IPS-NIHi7 (cell line): ENCODE results near the gene IGSF3.
A peak's percentile ranks its signal among the peaks of the same experiment; 100 is the strongest.
"Not testable (repeated sequence)": the region's sequence is repeated elsewhere in the genome, so short reads cannot be mapped to it uniquely, and the experiment has no call there.

Source experiments
- DNase-seq: peaks from one replicate; pipeline ENCODE4 v3.0.0; 2012; ENCODE audit warnings: mixed read lengths; ENCODE audit errors: extremely low spot score

The IGSF3 gene

DNA sequence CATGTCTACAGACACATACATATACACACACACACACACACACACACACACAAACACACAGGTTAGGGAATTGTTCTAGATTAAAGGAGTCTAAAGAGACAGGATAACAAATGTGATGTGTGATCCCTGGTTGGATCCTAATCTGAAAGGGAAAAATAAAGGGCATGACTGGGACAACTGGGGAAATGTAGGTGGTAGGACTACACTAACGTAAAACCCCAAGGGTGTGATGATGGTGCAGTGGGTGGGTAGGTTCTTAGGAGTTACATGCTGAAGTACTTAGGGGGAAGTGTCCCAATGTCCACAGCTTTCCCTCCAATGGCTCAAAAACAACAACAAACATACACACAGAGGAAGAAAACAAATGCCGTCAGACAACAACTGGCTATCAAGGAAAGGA is 68.2 kb downstream of the IGSF3 start:
- DNase-seq = not testable (repeated sequence)

DNA sequence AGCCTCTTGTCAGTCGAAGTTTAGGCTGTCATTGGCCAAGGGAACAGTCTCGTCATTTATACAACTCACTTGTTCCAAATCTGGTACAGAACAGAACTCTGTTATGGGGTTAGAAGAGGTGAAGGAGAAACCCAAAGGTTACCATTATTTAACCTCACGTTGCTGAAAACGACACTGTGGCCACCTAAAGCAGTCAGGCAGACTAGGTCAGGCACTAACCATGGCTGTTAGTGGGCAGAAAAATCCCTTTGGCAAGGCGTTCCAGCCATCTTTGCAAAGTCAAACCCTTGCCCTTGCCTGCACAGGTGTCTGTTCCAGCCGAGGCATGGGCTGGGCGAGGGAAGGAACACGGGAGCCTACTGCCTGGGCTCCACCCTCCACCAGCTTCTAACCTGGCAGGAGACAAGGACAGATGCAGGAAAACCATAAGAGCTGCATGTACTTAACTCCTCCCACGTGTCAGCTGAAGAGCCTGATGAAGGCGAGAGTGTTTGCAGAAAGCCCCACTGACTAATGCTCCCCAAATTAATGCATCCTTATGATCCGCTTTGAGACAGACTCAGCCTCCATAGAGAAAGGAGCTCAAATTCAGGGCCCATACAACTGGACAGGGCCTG is 69.0 kb downstream of the IGSF3 start:
- DNase-seq = not testable (repeated sequence)

DNA sequence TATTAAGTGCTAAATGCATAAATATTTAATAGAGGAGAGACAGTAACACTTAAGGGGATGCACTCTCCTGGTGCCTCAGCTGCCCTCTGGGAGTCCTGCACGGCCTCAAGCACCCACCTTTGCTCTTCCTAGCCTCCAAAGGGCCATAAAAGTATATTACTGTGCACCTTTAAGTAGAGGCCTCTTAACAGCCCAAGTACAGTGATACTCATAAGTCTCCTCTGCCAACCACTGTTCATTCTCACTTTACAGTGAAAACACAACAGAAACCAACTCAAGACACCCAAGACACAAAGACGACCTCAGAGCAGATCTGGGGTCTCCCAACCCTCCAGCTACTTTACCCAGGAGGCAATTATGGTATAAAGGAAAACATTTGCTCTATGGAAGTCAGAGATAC is 70.1 kb downstream of the IGSF3 start:
- DNase-seq = not testable (repeated sequence)

DNA sequence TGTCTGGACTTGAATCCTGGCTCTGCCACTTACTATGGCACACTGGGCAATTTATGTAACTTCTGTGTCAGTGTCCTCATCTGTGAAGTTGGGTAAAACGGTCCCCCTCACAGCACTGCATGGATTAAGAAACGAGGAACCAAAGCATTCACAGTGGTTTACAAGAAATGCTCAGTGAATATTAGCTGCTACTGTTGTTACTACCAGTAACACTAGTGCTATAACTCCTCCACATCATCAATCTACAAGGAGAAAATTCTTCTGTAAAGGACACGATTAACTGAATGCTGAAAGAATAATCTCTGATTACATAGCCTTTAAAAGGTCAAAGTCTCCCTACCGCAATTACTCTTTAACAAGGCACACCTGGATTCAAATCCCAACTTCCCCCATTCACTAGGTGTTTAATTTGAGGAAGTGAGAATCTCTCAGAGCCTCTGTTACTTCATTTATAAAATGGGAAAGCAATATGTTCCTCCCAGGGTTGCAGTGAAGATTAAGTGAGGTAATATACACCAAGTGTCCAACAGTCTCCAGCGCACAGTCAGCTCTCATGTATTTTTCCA is 70.7 kb downstream of the IGSF3 start:
- not testable (repeated sequence) for DNase-seq

DNA sequence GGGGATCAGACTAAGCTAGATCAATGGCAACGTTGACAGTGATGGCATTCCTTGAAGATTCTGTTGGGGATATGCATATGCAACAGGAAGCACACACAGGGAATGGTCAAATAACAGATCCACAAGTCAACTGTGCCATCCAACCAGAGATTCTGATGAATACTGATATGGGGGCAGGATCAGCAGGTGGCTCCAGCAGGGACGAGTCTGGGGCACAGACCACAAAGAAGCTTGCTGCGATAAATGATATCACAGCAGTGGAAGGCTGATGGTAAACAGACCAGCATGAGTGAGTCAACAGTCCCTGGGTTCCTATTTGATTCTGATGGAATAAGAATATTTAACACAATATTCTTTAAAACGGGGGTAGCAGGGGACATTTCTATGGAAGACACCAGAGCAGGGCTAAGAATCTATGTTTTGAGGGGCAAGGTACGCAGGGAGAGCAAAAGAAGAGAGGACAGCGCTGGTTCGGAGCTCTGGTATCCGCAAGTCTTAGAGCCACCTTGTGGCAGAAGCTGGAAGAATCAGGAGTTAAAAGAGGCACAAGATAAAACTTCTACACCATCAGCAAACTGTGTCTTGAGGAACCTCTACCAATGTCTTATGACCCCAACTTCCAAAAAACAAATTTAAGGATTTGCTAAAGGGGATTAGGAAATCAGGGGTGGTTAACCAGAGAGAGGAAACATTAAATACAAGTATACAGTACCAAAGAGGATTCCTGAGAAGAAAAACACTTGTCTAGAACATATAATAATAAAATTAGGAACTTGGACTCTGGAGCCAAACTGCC is 71.4 kb downstream of the IGSF3 start:
- peak; percentile 45 for DNase-seq

DNA sequence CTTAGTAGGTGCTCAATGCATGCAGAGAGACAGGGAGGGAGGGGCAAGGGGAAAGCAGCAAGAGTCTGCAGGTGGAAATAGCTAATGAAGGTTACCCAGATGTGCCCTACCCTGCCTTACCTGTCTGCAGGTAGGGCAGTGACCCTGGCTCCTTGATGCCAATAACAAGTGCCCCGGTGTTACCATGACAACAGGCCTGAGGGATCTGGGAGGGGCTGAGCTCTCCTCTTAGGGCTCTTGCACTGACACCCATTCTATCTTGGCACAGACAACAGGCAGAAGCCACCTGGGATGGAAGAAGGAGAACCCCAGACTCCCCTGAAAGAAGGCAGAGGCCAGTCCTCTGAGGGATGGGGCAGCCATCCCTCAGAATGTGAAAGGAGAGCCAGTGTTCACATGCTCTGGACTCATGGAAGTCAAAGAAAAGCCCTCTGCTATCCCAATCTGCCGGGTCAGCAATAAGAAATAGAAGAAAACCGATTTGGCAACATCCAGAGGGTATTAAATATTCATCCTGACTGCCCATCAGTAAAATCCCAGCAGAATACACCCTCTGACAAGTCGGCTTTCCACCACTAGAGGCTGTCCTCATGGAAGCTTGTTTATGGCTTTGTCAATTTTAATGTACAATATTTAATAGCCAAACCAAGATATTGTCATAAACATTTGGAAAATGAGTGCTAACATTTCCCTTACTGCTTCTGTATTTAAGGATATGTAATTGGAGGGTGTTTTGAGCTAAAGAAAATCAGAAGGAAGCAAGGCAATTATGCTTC is 72.3 kb downstream of the IGSF3 start:
- not testable (repeated sequence) for DNase-seq

DNA sequence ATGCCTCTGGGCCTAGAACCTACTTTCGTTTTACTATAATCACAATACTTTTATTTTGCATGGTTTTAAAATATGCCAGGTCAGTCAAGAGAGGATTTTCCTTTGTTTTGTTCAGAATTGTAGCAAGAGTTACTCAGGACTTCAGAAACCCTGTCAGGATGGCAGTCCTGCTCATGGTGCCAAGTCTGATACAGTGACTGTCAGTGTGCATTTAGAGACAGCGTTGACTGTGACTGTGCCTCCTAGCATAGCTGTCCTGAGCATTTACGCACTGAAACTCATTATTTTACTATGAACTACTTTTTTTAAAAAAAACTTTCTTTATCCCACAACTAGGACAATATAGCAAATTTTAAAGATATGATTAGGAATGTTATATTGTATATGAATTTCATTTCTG is 73.6 kb downstream of the IGSF3 start:
- not testable (repeated sequence) for DNase-seq

DNA sequence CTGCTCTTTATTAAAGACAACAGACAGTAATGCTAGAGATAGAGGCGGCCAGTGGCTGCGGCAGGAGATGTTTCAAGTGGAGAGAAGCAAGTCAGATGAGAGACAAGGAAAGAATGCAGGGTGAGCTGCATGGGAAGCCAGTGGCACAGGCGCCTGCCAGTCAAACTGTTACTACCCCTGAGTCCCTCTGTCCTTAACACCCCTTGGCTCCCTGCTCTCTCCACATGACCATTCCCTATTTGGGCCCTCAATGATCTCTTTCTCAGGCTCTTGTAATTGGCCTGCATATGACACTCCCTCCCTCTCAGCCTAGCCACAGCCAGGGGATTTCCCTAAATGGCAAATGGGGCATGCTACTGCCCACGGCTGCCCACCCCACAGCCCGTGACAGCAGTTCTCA is 74.1 kb downstream of the IGSF3 start:
- not testable (repeated sequence) for DNase-seq

DNA sequence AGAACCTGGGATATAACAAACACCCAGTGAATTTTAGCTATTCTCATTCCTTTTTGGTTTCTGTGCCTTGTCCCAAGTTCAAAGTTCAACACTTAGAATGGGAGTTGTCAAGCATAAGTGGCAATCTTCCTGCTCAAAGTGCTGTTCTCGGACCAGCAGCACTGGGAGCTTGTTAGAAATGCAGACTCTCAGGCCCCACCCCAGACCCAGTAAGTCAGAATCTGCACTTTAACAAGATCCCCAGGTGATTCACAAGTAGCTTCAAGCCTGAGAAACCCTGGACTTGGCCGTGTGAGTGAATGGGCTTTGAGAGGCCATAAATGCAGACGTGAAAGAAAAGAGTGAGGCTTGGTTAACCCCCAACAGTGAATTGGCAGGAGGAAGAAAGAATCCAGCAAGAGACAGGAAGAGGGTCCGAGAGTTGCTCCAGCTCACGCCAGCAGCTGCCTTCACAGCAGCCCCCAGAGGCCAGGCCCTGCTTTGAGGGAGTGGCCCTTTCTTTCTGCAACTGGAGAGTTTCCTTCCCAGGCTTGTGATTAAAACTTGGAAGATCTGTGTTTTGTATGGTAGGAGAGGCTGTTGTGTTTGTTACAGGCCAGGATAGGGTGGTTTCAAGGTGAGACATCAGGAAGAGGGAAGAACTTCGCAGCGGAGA is 75.5 kb downstream of the IGSF3 start:
- not testable (repeated sequence) for DNase-seq

DNA sequence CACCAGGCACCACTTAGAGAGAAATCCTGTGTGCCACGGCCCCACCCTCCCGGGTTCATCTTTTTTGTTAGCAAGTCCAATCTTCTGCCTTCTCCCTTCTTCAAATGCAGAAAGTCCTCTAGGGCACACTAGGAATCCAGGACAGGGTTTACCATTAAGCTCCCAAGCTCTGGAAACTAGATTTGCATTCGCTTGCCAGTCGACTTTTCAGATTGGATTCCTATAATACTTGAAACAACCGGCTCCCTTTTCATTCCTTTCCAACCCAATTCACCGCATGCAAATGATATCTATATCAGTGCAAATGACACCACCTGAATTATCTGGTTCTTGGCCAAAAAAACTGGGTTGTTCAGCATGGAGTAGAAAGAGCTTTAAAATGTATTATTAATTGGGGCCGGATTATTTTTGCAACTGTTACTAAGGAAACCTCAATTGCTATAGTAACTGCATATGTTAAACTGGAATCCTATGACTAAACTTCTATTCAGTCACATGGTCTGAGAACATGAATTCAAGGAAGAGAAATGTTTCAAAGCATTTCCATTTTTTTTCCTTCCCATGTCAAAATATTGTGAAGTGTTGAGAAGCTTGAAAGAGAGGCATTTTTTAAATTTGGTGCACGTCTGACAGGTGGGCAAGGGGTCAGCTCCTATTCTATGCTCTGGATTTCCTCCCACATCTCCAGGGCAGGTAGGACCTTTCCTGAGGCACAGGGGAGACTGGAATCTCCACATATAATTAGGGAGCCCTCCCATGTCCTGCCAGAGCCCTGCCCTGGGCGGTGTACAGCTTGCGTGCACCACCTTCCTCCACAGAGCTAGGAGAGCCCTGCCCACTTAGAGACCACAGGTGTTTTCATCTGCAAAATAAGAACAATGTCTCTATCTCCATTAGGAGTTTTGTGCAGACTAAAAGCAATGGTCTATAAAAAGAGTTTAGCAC is 76.3 kb downstream of the IGSF3 start:
- DNase-seq = not testable (repeated sequence)

DNA sequence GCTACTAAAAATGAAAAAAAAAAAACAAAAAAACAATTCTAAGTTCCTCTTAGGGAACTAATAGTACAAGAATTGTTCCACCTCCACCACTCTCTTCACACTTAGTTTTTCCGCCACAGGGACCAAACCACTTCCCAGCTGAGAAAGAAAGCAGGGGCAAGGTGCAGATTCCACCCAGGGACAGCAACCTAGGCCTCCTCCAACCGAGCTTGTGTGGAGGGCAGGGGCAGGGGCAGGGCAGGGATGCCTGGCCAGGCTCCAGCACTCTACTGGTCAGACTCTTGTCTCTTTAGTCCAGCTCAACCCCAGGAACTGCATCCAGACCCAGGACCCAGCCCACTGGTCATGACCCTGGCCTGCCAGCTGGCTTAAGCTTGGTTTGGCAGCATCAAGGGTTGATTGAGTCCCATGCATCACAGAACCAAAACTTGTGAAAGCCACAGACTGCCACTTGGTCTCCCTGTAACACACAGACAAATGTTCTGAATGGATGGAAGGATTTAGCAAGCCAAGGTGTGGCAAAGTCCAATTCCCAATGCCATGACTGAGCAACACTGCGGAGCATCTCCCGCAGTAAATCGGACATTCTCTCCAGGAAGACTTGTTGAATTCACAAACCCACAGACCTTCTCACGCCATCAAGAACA is 77.1 kb downstream of the IGSF3 start:
- DNase-seq = not testable (repeated sequence)

DNA sequence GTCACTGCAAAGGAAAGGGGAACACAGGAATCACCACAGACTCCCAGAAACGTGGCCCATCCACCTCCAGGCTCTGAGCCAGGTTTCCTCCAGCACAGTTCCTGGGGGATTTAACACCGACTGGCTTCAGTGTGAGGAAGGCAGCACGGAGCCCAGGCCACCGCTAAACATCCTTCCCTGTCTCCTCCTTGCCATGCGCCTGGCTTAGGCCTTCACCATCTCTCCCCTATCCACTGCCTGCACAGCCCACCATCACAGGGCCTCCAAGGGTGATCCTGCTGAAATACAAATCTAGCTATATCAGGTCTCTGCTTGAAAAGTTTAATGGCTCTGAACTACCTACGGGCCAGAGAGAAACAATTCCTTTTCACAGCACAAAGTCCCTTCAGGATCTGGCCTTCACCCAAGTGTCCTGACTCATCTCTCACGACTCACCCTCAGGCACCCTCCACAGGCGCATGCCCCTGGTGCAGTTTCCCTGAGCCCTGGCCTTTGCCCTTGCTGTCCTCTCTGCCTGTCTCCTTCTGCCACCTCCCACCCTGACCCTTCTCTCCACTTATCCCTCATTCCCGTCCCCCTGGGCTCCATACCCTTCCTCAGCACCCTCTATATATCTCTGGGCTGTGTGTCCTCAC is 78.3 kb downstream of the IGSF3 start:
- not testable (repeated sequence) for DNase-seq

DNA sequence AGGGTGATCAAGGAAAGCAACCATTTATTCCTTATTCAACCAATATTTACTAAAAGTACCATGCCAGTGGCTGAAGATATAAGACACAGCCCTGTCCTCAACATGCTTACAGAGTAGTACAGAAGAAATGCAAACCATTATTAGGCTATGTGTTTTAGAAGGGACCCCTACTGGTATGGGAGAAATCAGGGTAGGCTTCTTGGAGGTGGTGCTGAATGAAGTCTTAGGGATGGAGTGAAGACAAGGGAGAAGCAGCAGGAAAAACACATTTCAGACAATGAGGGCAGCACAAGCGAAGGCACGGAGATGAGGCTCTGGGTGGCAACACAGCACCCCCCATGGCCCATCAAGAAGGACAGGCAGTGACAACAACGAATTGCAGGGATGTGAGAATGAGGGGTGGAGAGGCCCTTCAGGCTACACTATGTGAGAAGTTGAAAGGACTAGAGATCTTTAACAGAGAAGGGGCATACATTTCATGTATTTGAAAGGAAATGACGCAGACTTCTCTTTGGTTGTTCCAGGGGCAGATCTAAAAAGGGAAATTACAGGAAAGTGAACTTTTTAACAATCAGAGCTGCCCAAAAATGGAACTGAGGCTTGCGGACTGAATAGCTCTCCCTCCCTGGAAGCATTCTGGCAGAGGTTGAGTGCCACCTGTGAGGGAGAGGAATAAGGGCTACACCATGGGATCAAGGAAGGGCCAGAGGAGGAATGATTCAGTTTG is 79.9 kb downstream of the IGSF3 start:
- no peak for DNase-seq

DNA sequence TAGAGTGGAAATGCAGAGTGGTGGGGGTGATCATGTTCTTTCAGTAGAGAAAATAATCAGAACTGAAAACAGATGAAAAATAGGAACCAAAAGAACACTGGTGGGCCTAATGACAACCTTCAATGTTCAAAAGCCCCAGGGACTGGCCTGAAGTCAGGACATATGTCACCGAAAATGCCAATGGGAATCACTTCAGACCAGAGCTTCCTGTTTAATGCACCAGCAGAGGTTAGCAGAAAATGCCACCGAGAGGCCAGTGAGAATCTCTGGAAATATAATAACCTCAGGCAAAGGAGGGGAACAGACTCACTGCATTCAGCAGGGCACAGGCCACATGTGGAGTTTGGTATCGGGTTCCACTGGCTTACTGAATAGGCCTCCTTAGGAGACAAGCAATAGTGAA is 80.8 kb downstream of the IGSF3 start:
- DNase-seq = no peak

DNA sequence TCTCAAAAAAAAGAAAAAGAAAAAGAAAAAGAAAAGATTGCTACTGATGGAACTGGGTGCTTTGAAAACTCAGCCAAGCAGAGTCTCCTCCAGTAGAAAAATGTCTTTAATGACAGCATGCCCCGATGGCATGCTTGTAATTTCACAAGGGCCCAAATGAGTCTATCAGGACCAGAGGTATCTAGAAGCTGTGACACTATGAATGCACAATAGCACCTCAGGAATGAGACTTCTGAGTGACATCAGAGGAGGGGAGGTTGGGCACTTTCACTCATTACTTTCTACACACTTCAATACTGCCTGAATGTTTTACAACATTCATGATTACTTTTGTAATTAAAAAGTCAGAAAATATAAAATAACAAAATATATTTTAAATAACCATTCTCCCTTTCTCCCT is 81.6 kb downstream of the IGSF3 start:
- DNase-seq = no peak

DNA sequence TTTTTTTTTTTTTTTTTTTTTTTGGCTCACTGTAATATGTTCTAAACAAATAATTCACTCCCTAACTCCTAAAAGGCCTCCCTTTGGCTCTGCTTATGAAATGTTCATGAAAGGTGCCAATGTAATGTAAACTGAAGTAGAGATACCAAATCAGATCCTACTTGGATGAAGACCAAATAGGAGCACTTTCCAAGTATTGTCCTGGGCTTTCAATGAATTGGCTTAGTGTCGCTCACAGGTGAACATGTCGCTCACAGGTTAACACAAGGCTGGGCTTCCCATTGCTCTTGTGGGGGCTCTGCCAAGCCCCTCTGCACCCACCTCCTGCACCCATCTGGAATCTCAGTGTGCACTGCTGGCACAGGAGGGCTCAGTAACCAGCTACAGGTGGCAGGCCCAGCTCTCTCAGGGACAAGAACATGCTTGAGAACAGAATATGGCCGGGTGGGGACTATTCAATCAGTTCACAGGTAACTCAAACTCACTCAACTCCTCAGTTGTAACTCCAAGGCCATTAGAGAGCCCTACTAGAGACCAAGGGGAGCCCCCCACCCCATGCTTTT is 86.1 kb downstream of the IGSF3 start:
- no peak for DNase-seq

DNA sequence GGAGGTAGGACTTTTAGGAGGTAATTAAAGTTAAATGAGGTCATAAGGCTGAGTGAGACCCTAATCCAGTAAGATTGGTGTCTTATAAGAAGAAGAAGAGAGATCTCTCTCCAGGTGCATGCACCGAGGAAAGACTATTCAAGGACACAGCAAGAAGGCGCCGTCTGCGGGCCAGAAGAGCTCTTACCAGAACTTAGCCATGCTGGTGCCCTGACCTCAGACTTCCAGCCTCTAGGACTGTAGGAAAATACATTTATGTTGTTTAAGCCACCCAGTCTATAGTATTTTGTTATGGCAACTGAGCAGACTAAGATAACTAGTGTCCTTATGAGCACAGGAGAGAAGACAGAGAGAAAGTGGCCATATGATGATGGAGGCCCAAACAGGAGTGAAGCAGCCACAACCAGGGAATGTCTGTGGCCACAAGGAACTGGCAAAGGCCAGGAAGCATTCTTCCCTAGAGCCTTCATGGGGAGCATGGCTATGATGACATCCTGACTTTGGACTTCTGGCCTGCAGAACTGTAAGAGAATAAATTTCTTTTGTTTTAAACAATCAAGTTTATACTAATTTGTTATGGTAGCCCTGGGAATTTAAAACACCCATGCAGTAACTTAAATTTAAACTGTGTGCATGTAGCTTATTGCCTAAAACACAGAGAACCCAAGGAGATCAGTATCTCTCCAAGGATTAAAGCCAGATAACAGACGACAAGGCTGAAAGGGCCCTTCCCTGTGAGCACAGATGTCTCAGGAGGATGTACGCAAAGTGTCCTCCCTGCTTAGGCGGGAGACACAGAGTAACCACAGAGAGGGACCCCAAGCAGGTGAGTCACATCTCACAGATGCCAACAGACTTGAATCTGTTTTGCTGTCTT is 86.8 kb downstream of the IGSF3 start:
- DNase-seq = no peak
